ENCODE measurements around the gene ZNF488.

The ZNF488 gene

DNA sequence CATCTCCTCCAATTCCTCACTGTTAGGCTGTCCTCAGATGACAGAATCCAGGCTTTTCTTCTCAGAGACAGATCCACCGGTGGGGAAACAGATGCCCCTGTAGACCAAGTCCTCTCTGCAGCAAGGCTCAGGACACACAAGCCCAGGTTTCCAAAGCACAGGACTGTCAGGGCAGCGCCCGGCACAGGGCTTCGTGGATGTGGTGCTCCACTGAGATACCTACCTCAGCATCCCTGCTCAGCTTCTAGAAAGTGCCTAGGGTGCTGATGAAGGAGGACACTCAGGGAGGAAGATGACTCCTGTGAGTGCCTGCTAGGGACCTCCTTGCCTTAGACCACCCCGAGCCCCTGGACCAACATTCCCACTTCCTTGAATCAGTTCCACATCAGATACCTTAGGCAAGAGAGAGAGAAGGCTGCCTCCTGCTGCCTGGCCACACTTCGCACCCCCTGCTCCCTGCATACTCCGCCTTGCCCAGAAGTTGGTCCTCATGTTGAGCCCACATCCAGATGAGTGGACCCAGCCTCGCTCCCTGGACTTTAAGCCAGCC, 44.8 kb downstream of the ZNF488 start:
- no peak for FAIRE-seq
- no peak for DNase-seq (ENCODE audit: insufficient read length, low spot score)
- TF ChIP-seq, protein P1, sequence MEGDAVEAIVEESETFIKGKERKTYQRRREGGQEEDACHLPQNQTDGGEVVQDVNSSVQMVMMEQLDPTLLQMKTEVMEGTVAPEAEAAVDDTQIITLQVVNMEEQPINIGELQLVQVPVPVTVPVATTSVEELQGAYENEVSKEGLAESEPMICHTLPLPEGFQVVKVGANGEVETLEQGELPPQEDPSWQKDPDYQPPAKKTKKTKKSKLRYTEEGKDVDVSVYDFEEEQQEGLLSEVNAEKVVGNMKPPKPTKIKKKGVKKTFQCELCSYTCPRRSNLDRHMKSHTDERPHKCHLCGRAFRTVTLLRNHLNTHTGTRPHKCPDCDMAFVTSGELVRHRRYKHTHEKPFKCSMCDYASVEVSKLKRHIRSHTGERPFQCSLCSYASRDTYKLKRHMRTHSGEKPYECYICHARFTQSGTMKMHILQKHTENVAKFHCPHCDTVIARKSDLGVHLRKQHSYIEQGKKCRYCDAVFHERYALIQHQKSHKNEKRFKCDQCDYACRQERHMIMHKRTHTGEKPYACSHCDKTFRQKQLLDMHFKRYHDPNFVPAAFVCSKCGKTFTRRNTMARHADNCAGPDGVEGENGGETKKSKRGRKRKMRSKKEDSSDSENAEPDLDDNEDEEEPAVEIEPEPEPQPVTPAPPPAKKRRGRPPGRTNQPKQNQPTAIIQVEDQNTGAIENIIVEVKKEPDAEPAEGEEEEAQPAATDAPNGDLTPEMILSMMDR (IDR thresholded peaks at IDR 0.05; ENCODE audit: insufficient read depth, missing control alignments) = no peak

DNA sequence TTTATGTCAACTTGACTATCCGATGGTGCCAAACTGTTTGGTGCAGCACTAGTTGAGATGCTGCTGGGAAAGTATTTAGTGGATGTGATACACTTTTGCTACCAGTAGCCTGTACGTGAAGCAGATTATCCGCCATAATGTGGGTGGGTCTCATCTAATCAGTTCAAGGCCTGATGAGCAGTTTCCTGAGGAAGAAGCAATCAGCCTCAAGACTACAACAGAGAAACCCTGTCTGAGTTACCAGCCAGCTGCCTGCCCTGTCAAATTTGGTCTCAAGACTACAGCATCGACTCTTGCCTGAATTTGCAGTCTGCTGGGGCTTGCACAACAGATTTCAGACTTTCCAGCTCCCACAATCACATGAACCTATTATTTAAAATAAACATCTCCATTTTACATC, 46.8 kb downstream of the ZNF488 start:
- TF ChIP-seq, protein P1 (IDR thresholded peaks at IDR 0.05; ENCODE audit: insufficient read depth, missing control alignments) = no peak
- FAIRE-seq (no peak), DNase-seq (ENCODE audit: insufficient read length, low spot score) (no peak)

DNA sequence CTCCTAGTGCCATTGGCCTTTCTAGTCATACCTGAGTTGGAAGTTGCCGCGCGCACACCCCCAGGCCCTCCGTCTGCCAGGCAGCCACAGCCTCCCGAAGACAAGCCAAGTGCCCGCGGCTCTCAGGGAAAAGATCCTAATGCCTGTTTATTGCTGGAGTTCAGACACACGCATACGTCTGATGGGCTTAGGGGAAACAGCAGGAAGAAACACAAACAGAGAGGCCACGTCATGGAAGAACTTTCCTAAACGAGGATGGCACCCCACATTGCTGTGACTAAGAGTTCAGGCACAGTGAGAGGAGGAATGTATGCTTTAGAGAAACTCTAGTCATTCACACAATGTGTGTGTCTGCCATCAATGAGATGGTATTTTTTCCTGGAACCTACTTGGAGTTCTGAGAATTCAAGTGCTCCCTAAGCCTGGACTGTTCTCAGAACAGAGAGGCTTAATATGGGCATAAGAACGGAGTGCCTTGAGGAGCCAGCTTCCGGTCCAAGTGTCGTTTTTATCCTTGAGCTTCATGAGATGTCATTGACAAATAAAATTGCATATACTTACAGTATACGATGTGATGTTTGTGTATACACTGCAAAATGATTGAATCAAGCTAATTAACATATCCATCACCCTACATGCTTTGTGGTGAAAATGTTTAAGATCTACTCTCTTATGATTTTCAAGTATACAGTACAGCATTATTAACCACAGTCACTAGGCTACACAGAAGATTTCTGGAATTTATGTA, 47.5 kb downstream of the ZNF488 start:
- FAIRE-seq = no peak
- no peak for DNase-seq (ENCODE audit: insufficient read length, low spot score)

DNA sequence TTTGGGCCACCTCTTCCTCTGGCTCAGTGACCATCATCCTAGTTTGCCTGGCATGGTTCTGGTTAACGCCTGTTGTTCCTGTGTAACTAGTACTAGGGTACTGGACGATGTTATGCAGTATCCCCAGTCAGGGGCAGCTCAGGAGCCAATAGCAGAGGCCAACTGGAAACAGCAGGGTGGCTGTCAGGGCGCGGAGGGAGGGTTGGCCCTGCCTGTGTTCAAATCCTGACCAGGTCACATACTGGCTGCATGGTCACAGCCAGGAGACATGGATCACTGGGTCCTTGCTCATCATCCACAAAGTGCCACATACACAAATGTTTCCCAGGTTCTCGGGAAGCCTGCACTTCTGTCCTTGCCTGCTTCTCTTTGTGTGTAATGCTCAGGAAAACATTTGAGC, 48.2 kb downstream of the ZNF488 start:
- DNase-seq (ENCODE audit: insufficient read length, low spot score) (no peak), FAIRE-seq (no peak)
- TF ChIP-seq, protein P1 (IDR thresholded peaks at IDR 0.05; ENCODE audit: insufficient read depth, missing control alignments) = no peak

More for the DNA sequence above, 47.5 kb downstream of the ZNF488 start:
- TF ChIP-seq, protein P1 (IDR thresholded peaks at IDR 0.05; ENCODE audit: insufficient read depth, missing control alignments) = no peak

DNA sequence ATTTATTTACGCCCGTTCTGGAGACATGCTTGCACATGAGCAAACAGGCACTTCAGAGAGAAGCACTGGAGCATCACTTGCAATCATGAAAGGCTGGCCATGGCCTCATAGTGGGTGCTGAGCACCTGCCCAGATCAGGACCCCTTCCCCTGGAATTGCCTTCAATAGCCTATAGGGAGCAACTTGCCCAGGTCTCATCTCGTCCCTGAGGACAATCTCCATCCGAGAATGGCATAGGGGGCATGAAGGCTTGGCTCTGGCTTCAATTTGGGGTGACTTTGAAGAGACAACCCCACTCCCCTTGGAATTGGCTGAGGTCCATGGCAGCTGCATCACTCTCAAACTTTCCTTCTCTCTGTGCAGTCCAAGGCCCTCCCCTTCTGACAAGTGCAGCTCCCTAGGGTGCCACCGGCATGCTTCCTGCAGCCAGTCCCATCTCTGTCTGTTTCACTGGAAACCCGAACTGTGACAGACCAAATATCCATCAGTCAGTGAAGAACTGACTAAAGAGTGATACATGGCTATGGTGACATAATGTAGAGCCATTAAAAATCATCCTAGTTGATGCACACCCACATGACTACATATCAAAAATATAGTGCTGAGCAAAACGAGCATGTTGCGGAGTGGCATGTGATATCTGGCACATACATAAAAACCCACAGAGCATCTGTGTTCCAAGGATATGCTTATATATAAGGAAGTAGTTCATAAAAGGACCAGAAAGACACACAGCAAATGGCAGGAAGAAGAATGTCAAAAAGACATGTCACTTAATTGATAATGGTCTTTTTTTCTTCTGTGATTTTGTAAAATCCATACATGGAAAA, 49.4 kb downstream of the ZNF488 start:
- TF ChIP-seq, protein P1 (IDR thresholded peaks at IDR 0.05; ENCODE audit: insufficient read depth, missing control alignments) = no peak
- FAIRE-seq (no peak), DNase-seq (ENCODE audit: insufficient read length, low spot score) (no peak)

DNA sequence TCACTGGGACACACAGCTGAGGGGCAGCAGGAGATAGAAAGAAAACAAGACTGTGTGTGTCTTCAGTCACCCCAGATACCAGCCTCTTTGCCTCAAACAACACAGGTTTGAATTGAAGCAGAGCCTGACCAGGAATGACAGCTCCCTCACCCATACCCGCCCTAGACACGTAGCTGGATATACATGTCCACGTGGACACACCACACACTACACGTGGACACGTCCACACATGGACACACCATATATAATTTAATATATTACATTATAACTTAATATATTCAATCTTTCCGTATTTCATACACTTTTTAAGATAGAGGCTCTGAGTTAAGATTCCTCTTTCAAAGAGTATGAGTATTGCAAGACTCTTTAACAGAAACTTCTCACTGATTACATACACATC, 50.6 kb downstream of the ZNF488 start:
- TF ChIP-seq, protein P1 (IDR thresholded peaks at IDR 0.05; ENCODE audit: insufficient read depth, missing control alignments) = no peak
- FAIRE-seq (no peak), DNase-seq (ENCODE audit: insufficient read length, low spot score) (no peak)

Measured in D721Med (cell line).